ENCODE data around the gene DDX59.

Gene DDX59

GRCh38 chr1:200666309-200666708 lies 3.4 kb downstream of the DDX59 start:
- Histone ChIP-seq H3K27me3 (ENCODE audit: control insufficient read depth, insufficient read depth, low read length) (no peaks in the 10 kb centered on the region), H3K9ac (ENCODE audit: low read length) (no peak overlapping the region), H3K4me1 (ENCODE audit: control insufficient read depth, insufficient read depth, low read length) (peaks cover 8% of the 10 kb centered on the region), H3K36me3 (ENCODE audit: control insufficient read depth, insufficient read depth, low read length) (no peaks in the 10 kb centered on the region), H3K4me3 (ENCODE audit: low read length) (no peak overlapping the region), H3K9me3 (ENCODE audit: control insufficient read depth, low read length) (no peaks in the 10 kb centered on the region)

GRCh38 chr1:200665861-200666260 lies 3.8 kb downstream of the DDX59 start:
- Histone ChIP-seq H3K27me3 (ENCODE audit: control insufficient read depth, insufficient read depth, low read length) (no peaks in the 10 kb centered on the region), H3K9ac (ENCODE audit: low read length) (no peak overlapping the region), H3K9me3 (ENCODE audit: control insufficient read depth, low read length) (no peaks in the 10 kb centered on the region), H3K4me3 (ENCODE audit: low read length) (no peak overlapping the region), H3K4me1 (ENCODE audit: control insufficient read depth, insufficient read depth, low read length) (peaks cover 8% of the 10 kb centered on the region), H3K36me3 (ENCODE audit: control insufficient read depth, insufficient read depth, low read length) (no peaks in the 10 kb centered on the region)

GRCh38 chr1:200660719-200661118 lies 9.0 kb downstream of the DDX59 start:
- Histone ChIP-seq H3K9me3 (ENCODE audit: control insufficient read depth, low read length) (no peaks in the 10 kb centered on the region), H3K36me3 (ENCODE audit: control insufficient read depth, insufficient read depth, low read length) (peaks cover 3% of the 10 kb centered on the region), H3K27me3 (ENCODE audit: control insufficient read depth, insufficient read depth, low read length) (no peaks in the 10 kb centered on the region)

GRCh38 chr1:200659269-200659668 lies 10.4 kb downstream of the DDX59 start:
- no peaks in the 10 kb centered on the region for H3K9me3 ChIP-seq (ENCODE audit: control insufficient read depth, low read length)
- H3K4me1 ChIP-seq (ENCODE audit: control insufficient read depth, insufficient read depth, low read length) = no peaks in the 10 kb centered on the region
- no peak overlapping the region for H3K4me3 ChIP-seq (ENCODE audit: low read length)
- H3K27me3 ChIP-seq (ENCODE audit: control insufficient read depth, insufficient read depth, low read length) = no peaks in the 10 kb centered on the region
- no peak overlapping the region for H3K9ac ChIP-seq (ENCODE audit: low read length)
- peaks cover 3% of the 10 kb centered on the region for H3K36me3 ChIP-seq (ENCODE audit: control insufficient read depth, insufficient read depth, low read length)

More at GRCh38 chr1:200660719-200661118, 9.0 kb downstream of the DDX59 start:
- Histone ChIP-seq H3K4me3 (ENCODE audit: low read length) (no peak overlapping the region), H3K4me1 (ENCODE audit: control insufficient read depth, insufficient read depth, low read length) (no peaks in the 10 kb centered on the region), H3K9ac (ENCODE audit: low read length) (no peak overlapping the region)

- no peaks in the 10 kb centered on the region for H3K4me1 ChIP-seq (ENCODE audit: control insufficient read depth, insufficient read depth, low read length)
- no peaks in the 10 kb centered on the region for H3K27me3 ChIP-seq (ENCODE audit: control insufficient read depth, insufficient read depth, low read length)
- no peak overlapping the region for H3K9ac ChIP-seq (ENCODE audit: low read length)
- no peaks in the 10 kb centered on the region for H3K9me3 ChIP-seq (ENCODE audit: control insufficient read depth, low read length)
- H3K4me3 ChIP-seq (ENCODE audit: low read length) = no peak overlapping the region
- H3K36me3 ChIP-seq (ENCODE audit: control insufficient read depth, insufficient read depth, low read length) = peaks cover 3% of the 10 kb centered on the region
Observed at GRCh38 chr1:200658037-200658818, 11.5 kb downstream of the DDX59 start.

DNA sequence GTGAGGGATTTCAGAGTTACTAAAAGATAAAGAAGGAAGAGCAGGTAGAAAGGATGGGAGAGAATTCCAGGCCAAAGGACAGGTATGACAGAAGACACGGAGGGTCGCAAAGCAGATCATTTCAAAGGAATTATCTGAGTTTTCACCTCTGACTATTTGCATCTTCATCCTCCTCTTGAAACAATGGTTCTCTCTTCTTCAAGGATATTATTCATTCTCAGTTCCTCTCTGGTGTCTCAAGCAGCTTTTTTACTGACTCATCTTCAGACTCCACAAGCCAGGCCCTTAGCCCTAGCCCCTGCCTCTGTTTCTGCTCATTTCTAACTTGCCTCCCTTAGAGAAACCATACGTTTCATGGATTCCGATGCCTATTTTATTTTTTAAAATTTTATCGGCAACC lies 15.0 kb downstream of the DDX59 start:
- Histone ChIP-seq H3K4me3 (ENCODE audit: low read length) (no peak overlapping the region), H3K27me3 (ENCODE audit: control insufficient read depth, insufficient read depth, low read length) (no peaks in the 10 kb centered on the region), H3K9ac (ENCODE audit: low read length) (no peak overlapping the region), H3K36me3 (ENCODE audit: control insufficient read depth, insufficient read depth, low read length) (peaks cover 3% of the 10 kb centered on the region), H3K4me1 (ENCODE audit: control insufficient read depth, insufficient read depth, low read length) (no peaks in the 10 kb centered on the region), H3K9me3 (ENCODE audit: control insufficient read depth, low read length) (no peaks in the 10 kb centered on the region)

DNA sequence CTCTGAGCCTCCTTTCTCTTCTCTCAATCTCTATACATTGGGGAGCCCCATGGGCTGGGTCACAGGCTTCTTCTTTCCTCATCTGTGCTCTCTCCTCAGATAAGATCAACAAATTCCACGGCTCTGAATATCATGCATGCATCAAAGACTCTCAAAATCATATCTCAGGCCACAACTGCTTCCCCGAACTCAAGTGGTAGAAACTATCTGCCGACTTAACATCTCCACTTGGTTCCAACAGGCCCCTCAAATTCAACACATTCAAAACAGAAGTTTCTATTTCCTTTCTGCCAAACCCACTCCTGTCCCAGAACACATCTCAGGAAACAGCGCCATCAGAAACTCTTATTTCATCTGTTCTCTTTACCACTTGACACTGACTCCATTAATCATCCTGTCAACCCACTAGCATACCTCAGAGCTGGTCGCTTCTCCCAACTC lies 16.7 kb downstream of the DDX59 start:
- Histone ChIP-seq H3K27me3 (ENCODE audit: control insufficient read depth, insufficient read depth, low read length) (no peaks in the 10 kb centered on the region), H3K4me1 (ENCODE audit: control insufficient read depth, insufficient read depth, low read length) (no peaks in the 10 kb centered on the region), H3K36me3 (ENCODE audit: control insufficient read depth, insufficient read depth, low read length) (peaks cover 3% of the 10 kb centered on the region), H3K9ac (ENCODE audit: low read length) (no peak overlapping the region), H3K4me3 (ENCODE audit: low read length) (no peak overlapping the region), H3K9me3 (ENCODE audit: control insufficient read depth, low read length) (no peaks in the 10 kb centered on the region)

- Histone ChIP-seq H3K4me1 (ENCODE audit: control insufficient read depth, insufficient read depth, low read length) (no peaks in the 10 kb centered on the region), H3K9ac (ENCODE audit: low read length) (no peak overlapping the region), H3K4me3 (ENCODE audit: low read length) (no peak overlapping the region), H3K27me3 (ENCODE audit: control insufficient read depth, insufficient read depth, low read length) (no peaks in the 10 kb centered on the region), H3K9me3 (ENCODE audit: control insufficient read depth, low read length) (no peaks in the 10 kb centered on the region), H3K36me3 (ENCODE audit: control insufficient read depth, insufficient read depth, low read length) (peaks cover 3% of the 10 kb centered on the region)
Observed at GRCh38 chr1:200652378-200652777, 17.3 kb downstream of the DDX59 start.

- Histone ChIP-seq H3K4me1 (ENCODE audit: control insufficient read depth, insufficient read depth, low read length) (no peaks in the 10 kb centered on the region), H3K9ac (ENCODE audit: low read length) (no peak overlapping the region), H3K27me3 (ENCODE audit: control insufficient read depth, insufficient read depth, low read length) (no peaks in the 10 kb centered on the region), H3K9me3 (ENCODE audit: control insufficient read depth, low read length) (no peaks in the 10 kb centered on the region), H3K36me3 (ENCODE audit: control insufficient read depth, insufficient read depth, low read length) (no peaks in the 10 kb centered on the region), H3K4me3 (ENCODE audit: low read length) (no peak overlapping the region)
Observed at GRCh38 chr1:200646515-200646914, 23.2 kb downstream of the DDX59 start.

- no peaks in the 10 kb centered on the region for H3K9me3 ChIP-seq (ENCODE audit: control insufficient read depth, low read length)
- no peaks in the 10 kb centered on the region for H3K27me3 ChIP-seq (ENCODE audit: control insufficient read depth, insufficient read depth, low read length)
- H3K36me3 ChIP-seq (ENCODE audit: control insufficient read depth, insufficient read depth, low read length) = no peaks in the 10 kb centered on the region
- H3K4me1 ChIP-seq (ENCODE audit: control insufficient read depth, insufficient read depth, low read length) = peaks cover 9% of the 10 kb centered on the region
- H3K4me3 ChIP-seq (ENCODE audit: low read length) = no peak overlapping the region
- no peak overlapping the region for H3K9ac ChIP-seq (ENCODE audit: low read length)
Observed at GRCh38 chr1:200644021-200644420, 25.7 kb downstream of the DDX59 start.

- H3K4me3 ChIP-seq (ENCODE audit: low read length) = no peak overlapping the region
- no peaks in the 10 kb centered on the region for H3K27me3 ChIP-seq (ENCODE audit: control insufficient read depth, insufficient read depth, low read length)
- H3K9ac ChIP-seq (ENCODE audit: low read length) = no peak overlapping the region
- H3K9me3 ChIP-seq (ENCODE audit: control insufficient read depth, low read length) = no peaks in the 10 kb centered on the region
- no peaks in the 10 kb centered on the region for H3K36me3 ChIP-seq (ENCODE audit: control insufficient read depth, insufficient read depth, low read length)
- H3K4me1 ChIP-seq (ENCODE audit: control insufficient read depth, insufficient read depth, low read length) = peaks cover 9% of the 10 kb centered on the region
Observed at GRCh38 chr1:200642481-200642880, 27.2 kb downstream of the DDX59 start.

DNA sequence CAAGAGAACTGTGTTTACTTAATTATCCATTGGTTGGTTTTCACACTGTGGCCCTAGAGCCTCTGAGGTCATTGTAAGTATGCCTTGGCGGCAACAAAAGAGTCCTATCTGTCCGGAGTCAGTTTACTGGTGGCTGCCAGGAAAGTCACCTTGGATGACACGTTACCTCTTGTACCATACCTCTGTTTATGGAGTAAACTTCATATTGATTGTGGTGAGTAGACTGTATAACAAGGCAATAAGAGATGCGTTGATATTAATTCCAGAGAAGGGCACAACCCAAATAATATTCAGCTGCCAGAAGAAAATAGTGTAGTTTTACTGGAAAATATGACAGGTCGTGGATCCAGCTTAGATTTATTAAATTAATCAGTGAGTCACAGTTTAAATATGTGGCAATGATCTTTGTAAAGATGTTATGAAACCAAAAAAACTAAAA lies 28.7 kb downstream of the DDX59 start:
- Histone ChIP-seq H3K9ac (ENCODE audit: low read length) (no peak overlapping the region), H3K27me3 (ENCODE audit: control insufficient read depth, insufficient read depth, low read length) (no peaks in the 10 kb centered on the region)

More for the DNA sequence above, 28.7 kb downstream of the DDX59 start:
- peaks cover 9% of the 10 kb centered on the region for H3K4me1 ChIP-seq (ENCODE audit: control insufficient read depth, insufficient read depth, low read length)
- no peaks in the 10 kb centered on the region for H3K36me3 ChIP-seq (ENCODE audit: control insufficient read depth, insufficient read depth, low read length)
- H3K4me3 ChIP-seq (ENCODE audit: low read length) = no peak overlapping the region
- H3K9me3 ChIP-seq (ENCODE audit: control insufficient read depth, low read length) = no peaks in the 10 kb centered on the region
